ENCODE results near the gene DPF1.

GRCh38 chr19:38270587-38271167, 46.7 kb upstream of the DPF1 start:
- TF ChIP-seq CTCF (IDR thresholded peaks at IDR 0.05) (no peak), ZFX (IDR thresholded peaks at IDR 0.05; ENCODE audit: borderline replicate concordance) (no peak)

Measured in 22Rv1 (cell line).